ENCODE data around the gene AGXT. TPM values are rescaled to one million over a fixed set of nuclear protein-coding genes. Genes with fewer than 3 reads are reported as not detected.

AGXT gene
- total RNA-seq, 6 experiments from 2014 or later, result 744 to 1,833 (median 1,254) TPM

GRCh38 chr2:240820607-240821428 lies 47.8 kb upstream of the AGXT start:
- 8% methylated on average over 21 of the region's 64 CpGs for whole genome bisulfite sequencing (ENCODE audit: insufficient coverage, low coverage, low lambda C conversion rate, missing lambda C conversion rate)
- Histone ChIP-seq H3K9me3 (no peaks in the 10 kb centered on the region), H3K36me3 (no peaks in the 10 kb centered on the region), H3K4me1 (no peaks in the 10 kb centered on the region), H3K27me3 (peaks cover 0 to 5% of the 10 kb centered on the region in 2 donors), H3K27ac (no peak overlapping the region), H3K4me3 (no peak overlapping the region)
- TF ChIP-seq POLR2A (IDR thresholded peaks at IDR 0.05) (no peak), CTCF (IDR thresholded peaks at IDR 0.05) (no peak)
- intact Hi-C loops (cut with DNase I), result loop anchor here in 1 of 2 donors (10.0 kb wide), 1 partner anchor 316 kb away; no protein-coding TSS in a partner anchor
- DNase-seq (no peak), ATAC-seq (peak in 3 of 4 donors; percentile 16 to 49 (median 31))

GRCh38 chr2:240821429-240821778 lies 47.2 kb upstream of the AGXT start:
- H3K36me3 ChIP-seq, result no peaks in the 10 kb centered on the region
- H3K4me3 ChIP-seq, result no peak overlapping the region
- TF ChIP-seq CTCF (IDR thresholded peaks at IDR 0.05) (no peak), POLR2A (IDR thresholded peaks at IDR 0.05) (no peak)
- peaks cover 0 to 5% of the 10 kb centered on the region in 2 donors for H3K27me3 ChIP-seq
- WGBS (ENCODE audit: insufficient coverage, low coverage, low lambda C conversion rate, missing lambda C conversion rate), result 31% methylated on average over 6 of the region's 7 CpGs
- ATAC-seq, result no peak
- H3K9me3 ChIP-seq, result no peaks in the 10 kb centered on the region
- intact Hi-C loops (cut with DNase I), result loop anchor here in 1 of 2 donors (10.0 kb wide), 1 partner anchor 317 kb away; no protein-coding TSS in a partner anchor
- no peaks in the 10 kb centered on the region for H3K4me1 ChIP-seq
- no peak overlapping the region for H3K27ac ChIP-seq
- no peak for DNase-seq

GRCh38 chr2:240822280-240822847 lies 46.3 kb upstream of the AGXT start:
- Histone ChIP-seq H3K36me3 (no peaks in the 10 kb centered on the region), H3K4me3 (no peak overlapping the region), H3K27ac (no peak overlapping the region), H3K9me3 (no peaks in the 10 kb centered on the region), H3K4me1 (no peaks in the 10 kb centered on the region), H3K27me3 (peaks cover 2 to 5% of the 10 kb centered on the region in 2 donors)
- TF ChIP-seq CTCF (IDR thresholded peaks at IDR 0.05), result no peak
- no peak for TF ChIP-seq POLR2A (IDR thresholded peaks at IDR 0.05)
- DNase-seq (no peak), ATAC-seq (no peak)
- intact Hi-C loops (cut with DNase I), result loop anchor here in 1 of 2 donors (10.0 kb wide), 1 partner anchor 318 kb away; no protein-coding TSS in a partner anchor
- WGBS (ENCODE audit: insufficient coverage, low coverage, low lambda C conversion rate, missing lambda C conversion rate), result 80% methylated on average over 4 of the region's 4 CpGs

- H3K36me3 ChIP-seq, result no peaks in the 10 kb centered on the region
Measured at GRCh38 chr2:240823449-240824336, 44.9 kb upstream of the AGXT start.

More at GRCh38 chr2:240823449-240824336, 44.9 kb upstream of the AGXT start:
- TF ChIP-seq CTCF (IDR thresholded peaks at IDR 0.05), result no peak
- TF ChIP-seq POLR2A (IDR thresholded peaks at IDR 0.05), result no peak
- no peak for DNase-seq
- intact Hi-C loops (cut with DNase I), result loop anchor here in 1 of 2 donors (10.0 kb wide), 1 partner anchor 319 kb away; no protein-coding TSS in a partner anchor
- H3K27me3 ChIP-seq, result peaks cover 3 to 5% of the 10 kb centered on the region in 2 donors
- 78% methylated on average over 12 of the region's 15 CpGs for WGBS (ENCODE audit: insufficient coverage, low coverage, low lambda C conversion rate, missing lambda C conversion rate)
- H3K4me3 ChIP-seq, result no peak overlapping the region
- no peak overlapping the region for H3K27ac ChIP-seq
- ATAC-seq, result no peak
- H3K4me1 ChIP-seq, result no peaks in the 10 kb centered on the region
- no peaks in the 10 kb centered on the region for H3K9me3 ChIP-seq

All from right lobe of liver (tissue), 6 donors.